H9 (cell line): Measurements from ENCODE around the gene PARP8. TPM values are rescaled to one million over a fixed set of nuclear protein-coding genes. Genes with fewer than 3 reads are reported as not detected.

ENCODE experiments used
- DNase-seq: peaks from one replicate; pipeline ENCODE4 v3.0.0-alpha.2; 2017
- H2AFZ ChIP-seq: one replicate; pipeline ENCODE4 v1.6.1; 2013; ENCODE audit warnings: mild to moderate bottlenecking, low read length, control low read depth, moderate library complexity
- H2AK5ac ChIP-seq: 2 replicates; pipeline ENCODE4 v1.6.1; 2013; ENCODE audit warnings: low read length, control low read depth, mixed read lengths; ENCODE audit not compliant: insufficient read length
- H2BK120ac ChIP-seq: one replicate; pipeline ENCODE4 v1.6.1; 2013; ENCODE audit warnings: low read depth, mild to moderate bottlenecking, low read length, control low read depth, inconsistent platforms; ENCODE audit not compliant: poor library complexity, severe bottlenecking
- H2BK12ac ChIP-seq: 2 replicates; pipeline ENCODE4 v1.6.1; 2013; ENCODE audit warnings: low read length, control low read depth, mixed read lengths, low read depth; ENCODE audit not compliant: insufficient read length
- H2BK15ac ChIP-seq: 2 replicates; pipeline ENCODE4 v1.6.1; 2013; ENCODE audit warnings: low read depth, low read length, control low read depth
- H2BK20ac ChIP-seq: one replicate; pipeline ENCODE4 v1.6.1; 2013; ENCODE audit warnings: low read depth, mild to moderate bottlenecking, low read length, control low read depth, inconsistent platforms; ENCODE audit not compliant: poor library complexity, severe bottlenecking
- H2BK5ac ChIP-seq: 2 replicates; pipeline ENCODE4 v1.6.1; 2013; ENCODE audit warnings: low read length, control low read depth, mixed read lengths; ENCODE audit not compliant: insufficient read length
- H3K14ac ChIP-seq: 2 replicates; pipeline ENCODE4 v1.6.1; 2013; ENCODE audit warnings: low read length, control low read depth; ENCODE audit not compliant: insufficient read depth
- H3K18ac ChIP-seq: 2 replicates; pipeline ENCODE4 v1.6.1; 2013; ENCODE audit warnings: low read depth, mild to moderate bottlenecking, mixed read lengths, low read length, control low read depth; ENCODE audit not compliant: insufficient read length
- H3K23ac ChIP-seq: 2 replicates; pipeline ENCODE4 v1.6.1; 2013; ENCODE audit warnings: low read length, control low read depth, mixed read lengths, low read depth; ENCODE audit not compliant: insufficient read length
- H3K23me2 ChIP-seq: 2 replicates; pipeline ENCODE4 v1.6.1; 2013; ENCODE audit warnings: low read depth, mild to moderate bottlenecking, mixed read lengths, low read length, control low read depth; ENCODE audit not compliant: insufficient read length, poor library complexity, severe bottlenecking
- H3K27ac ChIP-seq: 2 replicates; pipeline ENCODE4 v1.5.1; 2013; ENCODE audit warnings: low read length, control low read depth, mixed read lengths, low read depth; ENCODE audit not compliant: insufficient read length
- H3K27me3 ChIP-seq: 2 replicates; pipeline ENCODE4 v1.6.1; 2013; ENCODE audit warnings: low read length, control low read depth, inconsistent platforms; ENCODE audit not compliant: insufficient read depth
- H3K4ac ChIP-seq: 2 replicates; pipeline ENCODE4 v1.6.1; 2013; ENCODE audit warnings: low read depth, mild to moderate bottlenecking, control low read depth, inconsistent platforms, low read length, moderate library complexity
- H3K4me1 ChIP-seq: 2 replicates; pipeline ENCODE4 v1.6.1; 2013; ENCODE audit warnings: low read length, control low read depth, inconsistent platforms; ENCODE audit not compliant: insufficient read depth
- H3K4me2 ChIP-seq: 2 replicates; pipeline ENCODE4 v1.6.1; 2013; ENCODE audit warnings: low read length, control low read depth, mixed read lengths; ENCODE audit not compliant: insufficient read length, insufficient read depth
- H3K56ac ChIP-seq: 2 replicates; pipeline ENCODE4 v1.6.1; 2013; ENCODE audit warnings: low read depth, mild to moderate bottlenecking, mixed read lengths, low read length, control low read depth; ENCODE audit not compliant: insufficient read length
- H3K79me1 ChIP-seq: 2 replicates; pipeline ENCODE4 v1.6.1; 2013; ENCODE audit warnings: low read depth, mild to moderate bottlenecking, moderate library complexity, low read length, control low read depth, inconsistent platforms; ENCODE audit not compliant: insufficient read depth, poor library complexity, severe bottlenecking
- H3K79me2 ChIP-seq: 2 replicates; pipeline ENCODE4 v1.6.1; 2013; ENCODE audit warnings: low read length, control low read depth, inconsistent platforms; ENCODE audit not compliant: insufficient read depth
- H3K9ac ChIP-seq: 2 replicates; pipeline ENCODE4 v1.6.1; 2013; ENCODE audit warnings: low read length, control low read depth, mixed read lengths; ENCODE audit not compliant: insufficient read length; ENCODE audit errors: extremely low read depth
- H3K9me3 ChIP-seq: one replicate; pipeline ENCODE4 v1.6.1; 2013; ENCODE audit warnings: low read depth, low read length, inconsistent platforms; ENCODE audit not compliant: control insufficient read depth
- H3T11ph ChIP-seq: one replicate; pipeline ENCODE4 v1.6.1; 2013; ENCODE audit warnings: mild to moderate bottlenecking, low read length, control low read depth, inconsistent platforms
- H4K20me1 ChIP-seq: one replicate; pipeline ENCODE4 v1.6.1; 2013; ENCODE audit not compliant: control insufficient read depth, insufficient read length, insufficient read depth
- H4K5ac ChIP-seq: 2 replicates; pipeline ENCODE4 v1.6.1; 2013; ENCODE audit warnings: low read depth, mild to moderate bottlenecking, mixed read lengths, low read length, control low read depth; ENCODE audit not compliant: insufficient read length
- H4K8ac ChIP-seq: replicated peaks from 2 replicates; pipeline ENCODE4 v1.6.1; 2013; ENCODE audit warnings: low read length, control low read depth, mixed read lengths, low read depth; ENCODE audit not compliant: insufficient read length
- H4K91ac ChIP-seq: 2 replicates; pipeline ENCODE4 v1.6.1; 2013; ENCODE audit warnings: low read depth, mild to moderate bottlenecking, moderate library complexity, mixed read lengths, low read length, control low read depth; ENCODE audit not compliant: insufficient read length
- H3K27ac Mint-ChIP-seq, 3 experiments: 2 replicates in 2 of 3; 3 replicates in 1 of 3; pipeline ENCODE4 v1.8.0; 2020 to 2021; ENCODE audit warnings: mixed read lengths in 3 of 3, mild to moderate bottlenecking in 1 of 3, moderate library complexity in 1 of 3
- H3K27me3 Mint-ChIP-seq: 2 replicates; pipeline ENCODE4 v1.8.0; 2021; ENCODE audit warnings: low read depth, mild to moderate bottlenecking, moderate library complexity, mixed read lengths
- H3K36me3 Mint-ChIP-seq, 3 experiments: 2 replicates in 2 of 3; 3 replicates in 1 of 3; pipeline ENCODE4 v1.8.0; 2020 to 2021; ENCODE audit warnings: low read depth in 3 of 3, mixed read lengths in 3 of 3; ENCODE audit not compliant: insufficient read depth in 1 of 3
- H3K4me1 Mint-ChIP-seq, 2 experiments: 2 replicates each; pipeline ENCODE4 v1.8.0; 2020; ENCODE audit warnings: mixed read lengths in 2 of 2
- H3K4me3 Mint-ChIP-seq, 2 experiments: 2 replicates in 1 of 2; 3 replicates in 1 of 2; pipeline ENCODE4 v1.8.0; 2020 to 2021; ENCODE audit warnings: mild to moderate bottlenecking in 2 of 2, mixed read lengths in 2 of 2, moderate library complexity in 1 of 2
- H3K9me3 Mint-ChIP-seq, 2 experiments: 2 replicates in 1 of 2; 3 replicates in 1 of 2; pipeline ENCODE4 v1.8.0; 2020; ENCODE audit warnings: mild to moderate bottlenecking in 2 of 2, mixed read lengths in 2 of 2, moderate library complexity in 1 of 2
- WGBS: extraction: QIAGEN DNeasy Blood & Tissue Kit; methylation state at CpG from one replicate; pipeline ENCODE4 v1.1.7; 2013; ENCODE audit warnings: missing lambda C conversion rate, low lambda C conversion rate, mixed read lengths; ENCODE audit not compliant: insufficient read length; ENCODE audit errors: extremely low coverage; 5-methylcytosine and 5-hydroxymethylcytosine counted together
- total RNA-seq: library from RNA; stranded (reverse); gene quantifications from 2 replicates; pipeline ENCODE4 v1.2.1, GENCODE V29; 2021
- TF ChIP-seq, protein P1 (sequence below): fragments of 200-600 bp; sonication (generic); conservative IDR thresholded peaks from 3 replicates; pipeline ENCODE4 v1.8.0; 2021; ENCODE audit warnings: antibody characterized with exemption, mild to moderate bottlenecking

The PARP8 gene
- total RNA-seq, 1 experiment from 2014 or later = 34.0 TPM

DNA sequence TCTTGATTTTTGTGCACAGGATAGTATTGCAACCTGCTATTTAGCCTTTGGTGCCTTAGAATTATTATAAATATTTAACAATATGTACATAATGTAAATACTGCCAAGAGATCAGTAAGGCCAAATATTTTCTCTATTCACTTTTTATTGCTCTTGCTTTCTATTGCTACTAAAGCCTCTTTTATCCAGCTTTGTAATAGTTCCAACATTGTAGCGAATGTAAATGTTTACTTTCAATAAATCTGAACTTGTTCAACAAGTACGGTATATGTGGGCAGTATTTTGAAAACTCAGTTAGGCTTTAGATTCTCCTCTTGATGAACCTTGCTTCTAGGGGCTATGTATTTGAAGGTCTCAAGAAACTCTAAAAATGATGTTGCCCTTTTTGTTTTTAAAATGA is 179.8 kb downstream of the PARP8 start:
- no peak for DNase-seq
- Histone ChIP-seq H3K4ac (no peak overlapping the region), H3K27me3 (no peaks in the 10 kb centered on the region), H2BK15ac (no peak overlapping the region), H3T11ph (no peak overlapping the region), H4K5ac (no peak overlapping the region), H2BK12ac (no peak overlapping the region), H3K4me1 (no peaks in the 10 kb centered on the region), H3K79me1 (no peaks in the 10 kb centered on the region), H3K27ac (no peak overlapping the region), H3K23me2 (no peaks in the 10 kb centered on the region), H2AFZ (no peak overlapping the region), H2BK120ac (no peak overlapping the region), H4K8ac (no peak overlapping the region), H3K23ac (no peak overlapping the region), H2BK20ac (no peak overlapping the region), H2BK5ac (no peak overlapping the region), H4K20me1 (no peaks in the 10 kb centered on the region), H2AK5ac (no peak overlapping the region), H3K4me2 (no peak overlapping the region), H3K18ac (no peak overlapping the region), H3K9ac (no peak overlapping the region), H3K9me3 (no peaks in the 10 kb centered on the region), H3K56ac (no peak overlapping the region), H4K91ac (no peak overlapping the region), H3K79me2 (no peaks in the 10 kb centered on the region), H3K14ac (no peak overlapping the region)
- no peaks in the 10 kb centered on the region for H3K9me3 Mint-ChIP-seq
- WGBS = no CpG with 5 or more reads among the region's 2 CpGs
- no peaks in the 10 kb centered on the region for H3K27me3 Mint-ChIP-seq
- H3K27ac Mint-ChIP-seq = no peak overlapping the region
- no peak overlapping the region for H3K4me3 Mint-ChIP-seq
- H3K4me1 Mint-ChIP-seq = no peaks in the 10 kb centered on the region
- peaks cover 0 to 2% (median 0%) of the 10 kb centered on the region in 3 experiments; a peak in 1 of 7 replicates for H3K36me3 Mint-ChIP-seq
- TF ChIP-seq, protein P1, sequence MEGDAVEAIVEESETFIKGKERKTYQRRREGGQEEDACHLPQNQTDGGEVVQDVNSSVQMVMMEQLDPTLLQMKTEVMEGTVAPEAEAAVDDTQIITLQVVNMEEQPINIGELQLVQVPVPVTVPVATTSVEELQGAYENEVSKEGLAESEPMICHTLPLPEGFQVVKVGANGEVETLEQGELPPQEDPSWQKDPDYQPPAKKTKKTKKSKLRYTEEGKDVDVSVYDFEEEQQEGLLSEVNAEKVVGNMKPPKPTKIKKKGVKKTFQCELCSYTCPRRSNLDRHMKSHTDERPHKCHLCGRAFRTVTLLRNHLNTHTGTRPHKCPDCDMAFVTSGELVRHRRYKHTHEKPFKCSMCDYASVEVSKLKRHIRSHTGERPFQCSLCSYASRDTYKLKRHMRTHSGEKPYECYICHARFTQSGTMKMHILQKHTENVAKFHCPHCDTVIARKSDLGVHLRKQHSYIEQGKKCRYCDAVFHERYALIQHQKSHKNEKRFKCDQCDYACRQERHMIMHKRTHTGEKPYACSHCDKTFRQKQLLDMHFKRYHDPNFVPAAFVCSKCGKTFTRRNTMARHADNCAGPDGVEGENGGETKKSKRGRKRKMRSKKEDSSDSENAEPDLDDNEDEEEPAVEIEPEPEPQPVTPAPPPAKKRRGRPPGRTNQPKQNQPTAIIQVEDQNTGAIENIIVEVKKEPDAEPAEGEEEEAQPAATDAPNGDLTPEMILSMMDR = no peak
